HEK293 (cell line): ENCODE measurements around the gene PLCD4.

Source experiments
- CTCF ChIA-PET: fragments of 350-600 bp; formaldehyde crosslinking; extraction: SDS; loops from one replicate; lab custom pipeline; 2021; ENCODE audit warnings: antibody characterized with exemption; lab: Yijun Ruan, JAX
- POLR2A ChIA-PET: fragments of 300-600 bp; formaldehyde crosslinking; extraction: SDS; loops from one replicate; lab custom pipeline; 2020; ENCODE audit warnings: antibody characterized with exemption, inconsistent platforms; lab: Yijun Ruan, JAX
- H3K27ac ChIP-seq: fragments of 200-500 bp; sonication (Bioruptor generic); 2 replicates; pipeline ENCODE4 v1.5.1; 2014; ENCODE audit warnings: low read depth, low read length, control low read depth, inconsistent platforms; ENCODE audit errors: extremely low read depth
- H3K36me3 ChIP-seq, 2 experiments: fragments of 200-500 bp in 1 of 2; sonication (Bioruptor generic) in 1 of 2; 1 replicate in 1 of 2; 2 replicates in 1 of 2; pipeline ENCODE4 v1.5.1; 2014 to 2017; ENCODE audit warnings: inconsistent platforms in 2 of 2, low read length in 2 of 2; ENCODE audit not compliant: control insufficient read depth in 2 of 2, insufficient read depth in 1 of 2
- H3K4me1 ChIP-seq: fragments of 200-500 bp; sonication (Bioruptor generic); 2 replicates; pipeline ENCODE4 v1.5.1; 2014; ENCODE audit warnings: mild to moderate bottlenecking, low read length, inconsistent platforms; ENCODE audit not compliant: control insufficient read depth, insufficient read depth
- H3K4me3 ChIP-seq: 2 replicates; pipeline ENCODE4 v1.5.1; 2011; ENCODE audit warnings: low read depth, mild to moderate bottlenecking, control low read depth, low read length, moderate library complexity
- H3K9me3 ChIP-seq: fragments of 200-500 bp; sonication (Bioruptor generic); 2 replicates; pipeline ENCODE4 v1.5.1; 2014; ENCODE audit warnings: low read depth, low read length, inconsistent platforms; ENCODE audit not compliant: control insufficient read depth, insufficient read depth
- AEBP2 ChIP-seq: fragments of 450-650 bp; formaldehyde crosslinking; IDR thresholded peaks from 2 replicates; pipeline ENCODE4 v1.5.1; 2016; ENCODE audit warnings: missing biosample characterization, missing genetic modification characterization, borderline replicate concordance
- EGR2 ChIP-seq: fragments of 450-650 bp; formaldehyde crosslinking; IDR thresholded peaks from 2 replicates; pipeline ENCODE4 v1.5.1; 2016; ENCODE audit warnings: low read depth, missing biosample characterization, missing genetic modification characterization
- PRDM1 ChIP-seq: fragments of 450-650 bp; formaldehyde crosslinking; IDR thresholded peaks from 2 replicates; pipeline ENCODE4; 2016; ENCODE audit warnings: missing biosample characterization, missing genetic modification characterization
- PRDM10 ChIP-seq: fragments of 450-650 bp; formaldehyde crosslinking; IDR thresholded peaks from 2 replicates; pipeline ENCODE4 v1.5.1; 2016; ENCODE audit warnings: missing biosample characterization, missing genetic modification characterization
- PRDM6 ChIP-seq: fragments of 450-650 bp; formaldehyde crosslinking; IDR thresholded peaks from 2 replicates; pipeline ENCODE4 v1.5.1; 2017; ENCODE audit warnings: missing biosample characterization, missing genetic modification characterization
- SCRT1 ChIP-seq: fragments of 450-650 bp; formaldehyde crosslinking; IDR thresholded peaks from 2 replicates; pipeline ENCODE4 v1.5.1; 2016; ENCODE audit warnings: missing biosample characterization, missing genetic modification characterization, borderline replicate concordance
- SCRT2 ChIP-seq: fragments of 450-650 bp; formaldehyde crosslinking; IDR thresholded peaks from 2 replicates; pipeline ENCODE4 v1.5.1; 2016; ENCODE audit warnings: missing biosample characterization, missing genetic modification characterization
- SP7 ChIP-seq: fragments of 450-650 bp; formaldehyde crosslinking; IDR thresholded peaks from 2 replicates; pipeline ENCODE4 v1.5.1; 2016; ENCODE audit warnings: missing biosample characterization, missing genetic modification characterization
- ZBTB20 ChIP-seq: fragments of 450-650 bp; formaldehyde crosslinking; IDR thresholded peaks from 2 replicates; pipeline ENCODE4 v1.5.1; 2016; ENCODE audit warnings: missing biosample characterization, missing genetic modification characterization
- ZBTB44 ChIP-seq: fragments of 450-650 bp; IDR thresholded peaks from 2 replicates; pipeline ENCODE4 v1.5.1; 2018; ENCODE audit warnings: missing biosample characterization, mild to moderate bottlenecking, missing genetic modification characterization
- ZNF114 ChIP-seq: fragments of 450-650 bp; formaldehyde crosslinking; IDR thresholded peaks from 2 replicates; pipeline ENCODE4 v1.5.0; 2017; ENCODE audit warnings: missing biosample characterization, missing genetic modification characterization
- ZNF155 ChIP-seq: fragments of 450-650 bp; formaldehyde crosslinking; IDR thresholded peaks from 2 replicates; pipeline ENCODE4 v1.5.1; 2016; ENCODE audit warnings: missing biosample characterization, missing genetic modification characterization
- ZNF223 ChIP-seq: fragments of 450-650 bp; formaldehyde crosslinking; IDR thresholded peaks from 2 replicates; pipeline ENCODE4 v1.5.1; 2016; ENCODE audit warnings: missing biosample characterization, missing genetic modification characterization
- ZNF24 ChIP-seq: fragments of 450-650 bp; formaldehyde crosslinking; IDR thresholded peaks from 2 replicates; pipeline ENCODE4 v1.5.1; 2016; ENCODE audit warnings: missing biosample characterization, missing genetic modification characterization
- ZNF398 ChIP-seq: fragments of 450-650 bp; formaldehyde crosslinking; IDR thresholded peaks from 2 replicates; pipeline ENCODE4 v1.5.1; 2017; ENCODE audit warnings: missing biosample characterization, missing genetic modification characterization
- ZNF521 ChIP-seq: fragments of 450-650 bp; formaldehyde crosslinking; IDR thresholded peaks from 2 replicates; pipeline ENCODE4 v1.5.1; 2017; ENCODE audit warnings: missing biosample characterization, mild to moderate bottlenecking, missing genetic modification characterization
- ZNF548 ChIP-seq: fragments of 450-650 bp; formaldehyde crosslinking; IDR thresholded peaks from 2 replicates; pipeline ENCODE4 v1.5.1; 2016; ENCODE audit warnings: missing biosample characterization, missing genetic modification characterization
- ZNF629 ChIP-seq: fragments of 450-650 bp; formaldehyde crosslinking; IDR thresholded peaks from 2 replicates; pipeline ENCODE4 v1.5.1; 2017; ENCODE audit warnings: missing biosample characterization, missing genetic modification characterization
- ZNF664 ChIP-seq: fragments of 450-650 bp; formaldehyde crosslinking; IDR thresholded peaks from 2 replicates; pipeline ENCODE4 v1.5.1; 2016; ENCODE audit warnings: missing biosample characterization, missing genetic modification characterization
- ZNF707 ChIP-seq: fragments of 450-650 bp; formaldehyde crosslinking; IDR thresholded peaks from 2 replicates; pipeline ENCODE4 v1.5.1; 2016; ENCODE audit warnings: missing biosample characterization, missing genetic modification characterization
- ZNF776 ChIP-seq: fragments of 450-650 bp; formaldehyde crosslinking; IDR thresholded peaks from 2 replicates; pipeline ENCODE4 v1.5.0; 2017; ENCODE audit warnings: missing biosample characterization, missing genetic modification characterization, borderline replicate concordance

Gene PLCD4

GRCh38 chr2:218569661-218570500 is 37.8 kb upstream of the PLCD4 start (continued):
- TF ChIP-seq ZBTB44 (tag by site-specific recombination), result no peak; the same call in 1 of the 2 replicates
- no peak for TF ChIP-seq ZNF521 (tag by site-specific recombination)
- TF ChIP-seq PRDM10 (tag by site-specific recombination), result no peak
- TF ChIP-seq ZNF707 (tag by site-specific recombination), result no peak
- 0 out of 2 replicates have a peak, but pooled peaks have one; percentile 57 for TF ChIP-seq ZNF664 (tag by site-specific recombination)
- no peak for TF ChIP-seq AEBP2 (tag by site-specific recombination)
- no peak for TF ChIP-seq ZNF548 (tag by site-specific recombination)
- no peak for TF ChIP-seq EGR2
- TF ChIP-seq PRDM1 (tag by site-specific recombination), result peak; percentile 48
- TF ChIP-seq, all 188 proteins: peak for 13

- no peaks in the 10 kb centered on the region for H3K9me3 ChIP-seq
- H3K4me3 ChIP-seq, result peak overlapping the region; percentile 78
- ChIA-PET CTCF (interaction anchor here (0.7 to 0.9 kb wide), 2 partner anchors 43 to 299 kb away, joined by 3 read pairs; no protein-coding TSS in a partner anchor), POLR2A (no interaction called here)
- 0 out of 2 replicates have a peak, but pooled peaks have one; percentile 27 for TF ChIP-seq ZNF24 (tag by site-specific recombination)
- peak; percentile 52; the same call in 1 of the 2 replicates for TF ChIP-seq PRDM1 (tag by site-specific recombination)
- peak; percentile 80 for TF ChIP-seq SP7
- TF ChIP-seq ZNF398 (tag by site-specific recombination), result no peak
- peak; percentile 83 for TF ChIP-seq ZBTB44 (tag by site-specific recombination)
- peak; percentile 39; the same call in 1 of the 2 replicates for TF ChIP-seq PRDM6 (tag by site-specific recombination)
- no peak for TF ChIP-seq ZNF155 (tag by site-specific recombination)
- no peak for TF ChIP-seq ZNF776 (tag by site-specific recombination)
- TF ChIP-seq ZNF223, result no peak
- peak; percentile 79; the same call in 1 of the 2 replicates for TF ChIP-seq SCRT2 (tag by site-specific recombination)
- 0 out of 2 replicates have a peak, but pooled peaks have one; percentile 16 for TF ChIP-seq ZNF629
- no peak for TF ChIP-seq ZNF114 (tag by site-specific recombination)
- no peak for TF ChIP-seq ZBTB20 (tag by site-specific recombination)
- peak; percentile 50; the same call in 1 of the 2 replicates for TF ChIP-seq SCRT1
- peaks cover 6% of the 10 kb centered on the region for H3K4me1 ChIP-seq
- no peak overlapping the region for H3K27ac ChIP-seq
- H3K36me3 ChIP-seq, result peaks cover 24 to 54% of the 10 kb centered on the region in 2 experiments
Measured at GRCh38 chr2:218570850-218571249, 36.8 kb upstream of the PLCD4 start.
